Peyer's patch (tissue), 4 donors: Measurements from ENCODE around the gene PTTG1IP. TPM values are rescaled to one million over a fixed set of nuclear protein-coding genes. Genes with fewer than 3 reads are reported as not detected.

Experiments used
- DNase-seq, 3 donors: peaks; one replicate each; pipeline ENCODE4 v3.0.0-alpha.2; 2017 to 2019
- H3K27ac ChIP-seq, 4 donors: fragments of 200-600 bp; sonication (generic); one replicate each; pipeline ENCODE4 v1.5.1; 2016 to 2019
- H3K27me3 ChIP-seq, 2 donors: fragments of 200-600 bp; sonication (generic); one replicate each; pipeline ENCODE4 v1.5.1; 2019
- H3K36me3 ChIP-seq, 3 donors: fragments of 200-600 bp; sonication (generic); one replicate each; pipeline ENCODE4 v1.5.1; 2016 to 2019
- H3K4me1 ChIP-seq, 4 donors: fragments of 200-600 bp; sonication (generic); one replicate each; pipeline ENCODE4 v1.5.1; 2016 to 2019
- H3K4me3 ChIP-seq, 4 donors: fragments of 200-600 bp; sonication (generic); 1 replicate in 3 of 4; 2 replicates in 1 of 4; pipeline ENCODE4 v1.5.1; 2016 to 2019; ENCODE audit warnings: mild to moderate bottlenecking in 1 of 4
- H3K9me3 ChIP-seq, 4 donors: fragments of 200-600 bp; sonication (generic); one replicate each; pipeline ENCODE4 v1.5.1; 2016 to 2019; ENCODE audit warnings: mild to moderate bottlenecking in 1 of 4
- POLR2A ChIP-seq, 2 donors: fragments of 450-650 bp; IDR thresholded peaks; one replicate each; pipeline ENCODE4 v1.5.1; 2017; ENCODE audit warnings: antibody characterized with exemption in 2 of 2, mild to moderate bottlenecking in 2 of 2, moderate library complexity in 2 of 2
- total RNA-seq, 4 donors: library from RNA; depleted of rRNA; stranded (reverse); fragments of >200 nt; gene quantifications; one replicate each; pipeline ENCODE4 v1.1.0, GENCODE V29; 2016
- TF ChIP-seq, protein P1 (sequence below), 6 experiments: fragments of 450-650 bp in 4 of 6; fragments of 200-600 bp in 2 of 6; sonication (generic) in 1 of 6; IDR thresholded peaks; one replicate each; pipeline ENCODE4 v1.5.1; 2017 to 2019; ENCODE audit warnings: antibody characterized with exemption in 6 of 6, mild to moderate bottlenecking in 3 of 6, moderate library complexity in 1 of 6

The PTTG1IP gene
- total RNA-seq, 4 donors from 2014 or later = 69.3 to 495 (median 390) TPM

DNA sequence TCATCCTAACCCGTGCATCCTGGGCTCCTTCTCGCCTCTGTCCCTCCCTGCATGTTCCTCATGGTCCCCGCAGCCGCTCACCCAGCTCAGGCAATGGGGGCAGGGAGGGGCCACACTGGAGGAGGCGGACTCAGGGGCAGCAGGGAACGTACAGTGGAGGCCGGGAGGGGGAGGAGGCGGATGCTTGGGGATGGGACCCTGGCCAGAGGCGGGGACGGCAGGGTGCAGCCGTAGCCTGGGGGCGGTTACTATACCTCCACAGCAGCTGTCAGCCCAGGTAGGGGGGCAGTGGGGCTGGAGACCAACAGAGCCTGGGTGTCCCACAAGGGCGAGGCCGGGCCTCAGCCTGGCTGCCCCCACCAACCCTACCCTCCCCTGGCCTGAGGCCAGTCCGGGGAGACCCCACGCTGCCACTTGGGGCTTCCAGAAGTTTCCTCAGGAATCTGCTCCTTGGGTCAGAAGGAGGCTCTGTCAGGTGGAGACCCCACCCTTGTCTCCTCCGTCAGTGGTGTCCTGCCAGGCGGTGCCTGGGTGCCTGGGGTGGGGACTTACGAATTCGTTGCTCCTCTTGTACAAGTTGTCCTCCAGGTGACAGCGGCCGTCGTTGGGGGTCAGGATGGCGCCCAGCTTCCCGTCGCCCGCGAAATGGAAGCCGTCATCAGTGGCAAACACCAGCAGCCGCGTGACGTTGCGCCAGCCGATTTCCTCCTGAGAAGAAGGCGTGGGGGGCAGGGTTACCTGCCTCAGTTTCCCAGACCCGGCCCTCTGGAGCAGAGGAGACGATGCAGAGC, 26.5 kb upstream of the PTTG1IP start:
- Histone ChIP-seq H3K27me3 (no peaks in the 10 kb centered on the region), H3K9me3 (no peaks in the 10 kb centered on the region), H3K36me3 (peaks cover 0 to 4% (median 0%) of the 10 kb centered on the region in 3 donors), H3K27ac (no peak overlapping the region), H3K4me1 (peaks cover 0 to 17% (median 2%) of the 10 kb centered on the region in 4 donors), H3K4me3 (no peak overlapping the region)
- peak in 1 of 3 donors; percentile 24 for DNase-seq
- TF ChIP-seq, protein P1, sequence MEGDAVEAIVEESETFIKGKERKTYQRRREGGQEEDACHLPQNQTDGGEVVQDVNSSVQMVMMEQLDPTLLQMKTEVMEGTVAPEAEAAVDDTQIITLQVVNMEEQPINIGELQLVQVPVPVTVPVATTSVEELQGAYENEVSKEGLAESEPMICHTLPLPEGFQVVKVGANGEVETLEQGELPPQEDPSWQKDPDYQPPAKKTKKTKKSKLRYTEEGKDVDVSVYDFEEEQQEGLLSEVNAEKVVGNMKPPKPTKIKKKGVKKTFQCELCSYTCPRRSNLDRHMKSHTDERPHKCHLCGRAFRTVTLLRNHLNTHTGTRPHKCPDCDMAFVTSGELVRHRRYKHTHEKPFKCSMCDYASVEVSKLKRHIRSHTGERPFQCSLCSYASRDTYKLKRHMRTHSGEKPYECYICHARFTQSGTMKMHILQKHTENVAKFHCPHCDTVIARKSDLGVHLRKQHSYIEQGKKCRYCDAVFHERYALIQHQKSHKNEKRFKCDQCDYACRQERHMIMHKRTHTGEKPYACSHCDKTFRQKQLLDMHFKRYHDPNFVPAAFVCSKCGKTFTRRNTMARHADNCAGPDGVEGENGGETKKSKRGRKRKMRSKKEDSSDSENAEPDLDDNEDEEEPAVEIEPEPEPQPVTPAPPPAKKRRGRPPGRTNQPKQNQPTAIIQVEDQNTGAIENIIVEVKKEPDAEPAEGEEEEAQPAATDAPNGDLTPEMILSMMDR (IDR thresholded peaks at IDR 0.05) = no peak
- TF ChIP-seq POLR2A (IDR thresholded peaks at IDR 0.05) = no peak

DNA sequence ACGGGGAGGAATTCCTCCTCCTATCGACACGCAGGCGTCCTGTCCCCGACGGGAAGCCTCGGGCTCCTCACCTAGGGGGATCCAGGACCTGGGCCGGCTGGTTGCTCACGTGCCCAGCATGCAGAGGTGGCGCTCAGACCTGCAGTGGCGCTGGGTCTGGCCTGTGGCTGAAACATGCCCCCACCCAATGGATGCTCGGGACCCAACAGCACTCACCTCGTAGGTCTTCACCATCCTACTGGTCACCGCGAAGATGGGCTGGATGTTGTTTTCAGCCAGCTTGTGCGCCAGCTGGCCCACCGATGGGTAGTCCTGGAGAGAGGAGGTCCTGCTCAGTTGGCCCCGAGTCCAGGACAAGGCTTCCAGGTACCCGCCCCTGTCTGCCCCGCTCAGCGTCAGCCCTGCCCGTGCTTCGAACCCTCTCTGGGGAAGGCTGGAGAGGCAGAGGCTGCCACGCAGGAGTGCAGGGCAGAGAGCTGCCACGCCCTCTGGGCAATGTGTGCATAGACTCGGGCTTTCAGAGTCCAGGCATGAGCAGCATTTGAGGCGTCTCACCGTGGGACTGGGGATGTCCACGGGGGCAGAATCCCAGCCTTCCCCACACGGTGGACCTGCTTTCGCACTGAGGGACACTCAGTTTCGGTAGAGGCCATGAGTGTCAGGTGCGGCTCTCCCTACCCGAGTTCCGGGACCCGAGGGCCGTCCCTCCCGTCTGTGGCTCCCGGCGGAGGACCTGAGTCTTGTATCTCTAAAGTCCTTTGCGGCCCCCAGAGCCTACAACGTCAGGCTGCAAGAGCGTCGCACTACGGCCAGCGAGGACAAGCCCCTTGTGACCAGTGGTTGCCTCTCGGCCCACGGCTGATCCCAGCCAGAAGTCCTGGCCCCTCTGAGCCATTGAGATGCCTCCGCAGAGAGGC, 25.6 kb upstream of the PTTG1IP start:
- Histone ChIP-seq H3K36me3 (peaks cover 0 to 4% (median 0%) of the 10 kb centered on the region in 3 donors), H3K4me1 (peaks cover 0 to 17% (median 2%) of the 10 kb centered on the region in 4 donors), H3K9me3 (no peaks in the 10 kb centered on the region), H3K4me3 (no peak overlapping the region), H3K27me3 (no peaks in the 10 kb centered on the region), H3K27ac (no peak overlapping the region)
- no peak for TF ChIP-seq POLR2A (IDR thresholded peaks at IDR 0.05)
- TF ChIP-seq, protein P1 (IDR thresholded peaks at IDR 0.05) = no peak
- no peak for DNase-seq

DNA sequence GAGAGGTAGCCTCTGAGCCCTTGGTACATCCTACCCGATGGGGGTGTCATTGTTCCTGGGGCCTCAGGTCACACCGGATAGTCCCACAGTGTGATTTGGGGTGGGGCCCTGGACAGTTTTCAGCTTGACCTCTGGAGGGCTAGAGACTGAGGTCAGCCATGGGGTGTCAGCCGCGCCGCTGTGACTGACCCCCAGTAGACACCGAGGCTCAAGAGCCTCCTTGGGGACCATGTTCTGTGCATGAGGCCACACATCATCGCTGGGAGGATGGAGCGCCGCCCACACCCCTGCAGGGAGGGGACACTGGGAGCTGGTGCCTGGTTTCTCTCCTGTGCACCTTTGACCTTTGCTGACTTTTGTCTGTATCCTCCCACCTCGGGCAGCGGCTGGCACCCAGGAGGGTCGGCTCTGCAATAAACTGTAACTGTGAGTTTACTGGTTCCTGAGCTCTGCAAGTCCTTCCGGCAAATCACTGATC, 24.6 kb upstream of the PTTG1IP start:
- Histone ChIP-seq H3K4me1 (peaks cover 0 to 17% (median 2%) of the 10 kb centered on the region in 4 donors), H3K36me3 (peaks cover 0 to 4% (median 0%) of the 10 kb centered on the region in 3 donors), H3K27ac (peak overlapping the region in 2 of 4 donors; percentile 50 to 75), H3K27me3 (no peaks in the 10 kb centered on the region), H3K9me3 (no peaks in the 10 kb centered on the region), H3K4me3 (no peak overlapping the region)
- no peak for DNase-seq
- TF ChIP-seq POLR2A (IDR thresholded peaks at IDR 0.05) = no peak
- TF ChIP-seq, protein P1 (IDR thresholded peaks at IDR 0.05) = no peak

DNA sequence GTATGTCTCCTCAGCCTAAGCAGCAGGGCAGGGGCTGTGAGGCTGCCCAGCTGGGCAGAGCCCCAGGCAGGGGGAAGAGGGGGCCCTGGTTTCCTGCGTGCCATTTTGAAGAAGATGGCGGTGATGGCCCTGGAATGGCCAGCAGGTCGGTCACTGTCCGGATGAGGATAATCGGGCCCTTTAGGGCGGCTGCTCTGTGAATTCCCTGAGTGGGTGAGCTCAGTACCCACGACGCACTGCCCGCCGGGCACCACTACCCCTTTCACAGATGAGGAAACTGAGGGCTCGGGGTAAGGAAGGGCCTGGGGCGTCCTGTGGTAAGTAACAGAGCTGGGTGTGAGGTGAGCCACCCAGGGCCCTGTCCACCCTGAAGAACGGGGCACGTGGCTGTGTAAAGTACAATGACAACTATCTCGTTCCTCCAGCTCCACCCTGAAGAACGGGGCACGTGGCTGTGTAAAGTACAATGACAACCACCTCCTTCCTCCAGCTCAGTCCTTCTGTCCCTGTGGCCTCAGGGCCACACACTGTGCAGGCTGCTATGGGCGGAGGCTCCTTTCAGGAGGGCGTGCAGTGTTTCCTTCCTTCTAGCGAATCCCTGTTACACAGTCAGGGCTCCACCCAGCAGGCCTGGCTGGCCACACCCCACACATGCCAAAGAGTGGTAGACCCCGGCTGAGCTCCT, 24.0 kb upstream of the PTTG1IP start:
- no peaks in the 10 kb centered on the region for H3K9me3 ChIP-seq
- H3K27me3 ChIP-seq = no peaks in the 10 kb centered on the region
- H3K36me3 ChIP-seq = peaks cover 0 to 3% (median 0%) of the 10 kb centered on the region in 3 donors
- H3K4me1 ChIP-seq = peaks cover 0 to 17% (median 2%) of the 10 kb centered on the region in 4 donors
- peak overlapping the region in 2 of 4 donors; percentile 50 to 75 for H3K27ac ChIP-seq
- no peak overlapping the region for H3K4me3 ChIP-seq
- peak in 2 of 3 donors; percentile 84 to 92 for DNase-seq
- peak; percentile 47 to 62 for TF ChIP-seq POLR2A (IDR thresholded peaks at IDR 0.05)
- TF ChIP-seq, protein P1 (IDR thresholded peaks at IDR 0.05) = no peak
